HEK293 (cell line): Measurements from ENCODE around the gene CIAO2B.

Source experiments
- CTCF ChIA-PET: fragments of 350-600 bp; formaldehyde crosslinking; extraction: SDS; loops from one replicate; lab custom pipeline; 2021; ENCODE audit warnings: antibody characterized with exemption; lab: Yijun Ruan, JAX
- POLR2A ChIA-PET: fragments of 300-600 bp; formaldehyde crosslinking; extraction: SDS; loops from one replicate; lab custom pipeline; 2020; ENCODE audit warnings: antibody characterized with exemption, inconsistent platforms; lab: Yijun Ruan, JAX
- H3K27ac ChIP-seq: fragments of 200-500 bp; sonication (Bioruptor generic); 2 replicates; pipeline ENCODE4 v1.5.1; 2014; ENCODE audit warnings: low read depth, low read length, control low read depth, inconsistent platforms; ENCODE audit errors: extremely low read depth
- H3K36me3 ChIP-seq, 2 experiments: fragments of 200-500 bp in 1 of 2; sonication (Bioruptor generic) in 1 of 2; 1 replicate in 1 of 2; 2 replicates in 1 of 2; pipeline ENCODE4 v1.5.1; 2014 to 2017; ENCODE audit warnings: inconsistent platforms in 2 of 2, low read length in 2 of 2; ENCODE audit not compliant: control insufficient read depth in 2 of 2, insufficient read depth in 1 of 2
- H3K4me1 ChIP-seq: fragments of 200-500 bp; sonication (Bioruptor generic); 2 replicates; pipeline ENCODE4 v1.5.1; 2014; ENCODE audit warnings: mild to moderate bottlenecking, low read length, inconsistent platforms; ENCODE audit not compliant: control insufficient read depth, insufficient read depth
- H3K4me3 ChIP-seq: 2 replicates; pipeline ENCODE4 v1.5.1; 2011; ENCODE audit warnings: low read depth, mild to moderate bottlenecking, control low read depth, low read length, moderate library complexity
- H3K9me3 ChIP-seq: fragments of 200-500 bp; sonication (Bioruptor generic); 2 replicates; pipeline ENCODE4 v1.5.1; 2014; ENCODE audit warnings: low read depth, low read length, inconsistent platforms; ENCODE audit not compliant: control insufficient read depth, insufficient read depth
- KLF1 ChIP-seq: fragments of 450-650 bp; formaldehyde crosslinking; IDR thresholded peaks from 2 replicates; pipeline ENCODE4 v1.5.1; 2016; ENCODE audit warnings: missing biosample characterization, missing genetic modification characterization
- KLF10 ChIP-seq: fragments of 450-650 bp; IDR thresholded peaks from 2 replicates; pipeline ENCODE4 v1.5.1; 2018; ENCODE audit warnings: missing biosample characterization, mild to moderate bottlenecking, missing genetic modification characterization
- KLF9 ChIP-seq: fragments of 450-650 bp; formaldehyde crosslinking; IDR thresholded peaks from 2 replicates; pipeline ENCODE4 v1.5.1; 2016; ENCODE audit warnings: missing biosample characterization, missing genetic modification characterization, low read depth
- PATZ1 ChIP-seq: fragments of 450-650 bp; formaldehyde crosslinking; IDR thresholded peaks from 2 replicates; pipeline ENCODE4 v1.5.1; 2016; ENCODE audit warnings: missing biosample characterization, missing genetic modification characterization
- SETDB1 ChIP-seq: IDR thresholded peaks from one replicate; pipeline ENCODE4 v1.6.1; 2017; ENCODE audit warnings: mild to moderate bottlenecking, low read length, moderate library complexity, mixed read lengths; ENCODE audit not compliant: insufficient read length
- ZBTB44 ChIP-seq: fragments of 450-650 bp; IDR thresholded peaks from 2 replicates; pipeline ENCODE4 v1.5.1; 2018; ENCODE audit warnings: missing biosample characterization, mild to moderate bottlenecking, missing genetic modification characterization
- ZFHX2 ChIP-seq: fragments of 450-650 bp; formaldehyde crosslinking; conservative IDR thresholded peaks from 2 replicates; pipeline ENCODE4 v1.5.1; 2016; ENCODE audit warnings: missing biosample characterization, missing genetic modification characterization
- ZIC2 ChIP-seq: fragments of 450-650 bp; formaldehyde crosslinking; IDR thresholded peaks from 2 replicates; pipeline ENCODE4 v1.5.1; 2016; ENCODE audit warnings: missing biosample characterization, missing genetic modification characterization
- ZNF274 ChIP-seq, 2 experiments: fragments of 200-500 bp in 1 of 2; fragments of 450-650 bp in 1 of 2; sonication (Bioruptor generic) in 1 of 2; formaldehyde crosslinking in 1 of 2; IDR thresholded peaks; 2 replicates each; pipeline versions ENCODE4 v1.5.1 to v1.6.1; 2014 to 2016; ENCODE audit warnings: borderline replicate concordance in 1 of 2, inconsistent platforms in 1 of 2, low read length in 1 of 2, missing biosample characterization in 1 of 2, missing genetic modification characterization in 1 of 2
- ZNF280D ChIP-seq: fragments of 450-650 bp; formaldehyde crosslinking; IDR thresholded peaks from 2 replicates; pipeline ENCODE4 v1.5.1; 2016; ENCODE audit warnings: missing biosample characterization, missing genetic modification characterization
- ZNF692 ChIP-seq: fragments of 450-650 bp; formaldehyde crosslinking; IDR thresholded peaks from 2 replicates; pipeline ENCODE4 v1.5.1; 2016; ENCODE audit warnings: missing biosample characterization, missing genetic modification characterization

CIAO2B gene

GRCh38 chr16:66905633-66906539, 28.3 kb downstream of the CIAO2B start (continued):
- TF ChIP-seq KLF1 (0 out of 2 replicates have a peak, but pooled peaks have one; percentile 9), KLF9 (tag by site-specific recombination) (peak; percentile 44; the same call in 1 of the 2 replicates), PATZ1 (tag by site-specific recombination) (peak; percentile 62), ZFHX2 (no peak), ZNF274 (IDR thresholded peaks at IDR 0.05; ENCODE audit: low read length) (no peak), ZNF274 (tag by site-specific recombination; IDR thresholded peaks at IDR 0.05; ENCODE audit: borderline replicate concordance) (no peak)

GRCh38 chr16:66904846-66905632, 29.2 kb downstream of the CIAO2B start:
- Histone ChIP-seq H3K4me1 (peaks cover 13% of the 10 kb centered on the region), H3K36me3 (no peaks in the 10 kb centered on the region)
- CTCF ChIA-PET: interaction anchor here (0.5 to 17.9 kb wide), 8 partner anchors 10 to 255 kb away, joined by 3 to 268 read pairs (median 4); partner anchors contain the start of genes CDH16, CES3, FBXL8 and RRAD
- TF ChIP-seq SETDB1 (no peak), ZNF692 (tag by site-specific recombination) (0 out of 2 replicates have a peak, but pooled peaks have one; percentile 52), ZFHX2 (peak; percentile 28; the same call in 1 of the 2 replicates)
- TF ChIP-seq, all 188 proteins: peak for 2
- H3K27ac ChIP-seq: peak overlapping the region; percentile 69
- POLR2A ChIA-PET: interaction anchor here (0.7 to 1.9 kb wide), 5 partner anchors 9 to 24 kb away, joined by 3 to 6 read pairs (median 5); partner anchors contain the start of gene CDH16
- H3K4me3 ChIP-seq: no peak overlapping the region
- no peaks in the 10 kb centered on the region for H3K9me3 ChIP-seq

- TF ChIP-seq ZNF280D (tag by site-specific recombination) (no peak), ZIC2 (peak; percentile 42), KLF10 (tag by site-specific recombination) (no peak), ZBTB44 (tag by site-specific recombination) (no peak)
- TF ChIP-seq, all 188 proteins: peak for 1
- Histone ChIP-seq H3K9me3 (no peaks in the 10 kb centered on the region), H3K4me1 (peaks cover 17% of the 10 kb centered on the region), H3K27ac (no peak overlapping the region; the same call in 1 of the 2 replicates), H3K36me3 (no peaks in the 10 kb centered on the region), H3K4me3 (no peak overlapping the region)
- ChIA-PET POLR2A (interaction anchor here (0.7 kb wide), 1 partner anchor 8 kb away, joined by 3 read pairs; no protein-coding TSS in a partner anchor), CTCF (interaction anchor here (1.2 to 17.9 kb wide), 5 partner anchors 9 to 197 kb away, joined by 4 to 268 read pairs (median 10); partner anchors contain the start of genes CDH16, CES3 and RRAD)
Observed at GRCh38 chr16:66904428-66904845, 29.8 kb downstream of the CIAO2B start.
